HG03439 (cell line): ENCODE data around the gene BTBD7.

Experiments used
- ATAC-seq: cut with Tn5 transposase; IDR thresholded peaks from one replicate; pipeline ENCODE4 v1.9.1; 2021; ENCODE audit warnings: mild to moderate bottlenecking, moderate library complexity; ENCODE audit not compliant: unreplicated experiment

The BTBD7 gene

GRCh38 chr14:93305725-93306418 is 27.0 kb downstream of the BTBD7 start:
- ATAC-seq: no peak

DNA sequence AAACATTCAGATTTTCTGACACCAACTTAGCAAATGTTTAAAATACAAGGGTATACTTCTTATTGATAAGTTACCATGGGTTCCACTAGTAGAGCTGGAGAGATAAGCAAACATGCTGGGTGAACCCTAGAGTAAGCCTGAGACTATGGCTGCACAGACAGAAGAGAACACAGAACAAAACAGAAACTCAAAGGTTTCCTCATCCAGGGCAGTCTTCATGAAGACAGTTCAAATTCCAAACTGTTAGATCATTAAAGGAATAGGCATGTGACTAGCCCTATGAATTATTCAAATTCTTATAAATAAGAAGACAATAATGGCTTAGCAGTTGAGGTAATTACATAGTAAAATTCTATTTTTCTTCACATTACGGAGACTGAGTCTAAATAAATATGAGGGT is 28.1 kb downstream of the BTBD7 start:
- ATAC-seq: no peak

- ATAC-seq: no peak
These were observed 29.2 kb downstream of the BTBD7 start for GRCh38 chr14:93303659-93304058.

DNA sequence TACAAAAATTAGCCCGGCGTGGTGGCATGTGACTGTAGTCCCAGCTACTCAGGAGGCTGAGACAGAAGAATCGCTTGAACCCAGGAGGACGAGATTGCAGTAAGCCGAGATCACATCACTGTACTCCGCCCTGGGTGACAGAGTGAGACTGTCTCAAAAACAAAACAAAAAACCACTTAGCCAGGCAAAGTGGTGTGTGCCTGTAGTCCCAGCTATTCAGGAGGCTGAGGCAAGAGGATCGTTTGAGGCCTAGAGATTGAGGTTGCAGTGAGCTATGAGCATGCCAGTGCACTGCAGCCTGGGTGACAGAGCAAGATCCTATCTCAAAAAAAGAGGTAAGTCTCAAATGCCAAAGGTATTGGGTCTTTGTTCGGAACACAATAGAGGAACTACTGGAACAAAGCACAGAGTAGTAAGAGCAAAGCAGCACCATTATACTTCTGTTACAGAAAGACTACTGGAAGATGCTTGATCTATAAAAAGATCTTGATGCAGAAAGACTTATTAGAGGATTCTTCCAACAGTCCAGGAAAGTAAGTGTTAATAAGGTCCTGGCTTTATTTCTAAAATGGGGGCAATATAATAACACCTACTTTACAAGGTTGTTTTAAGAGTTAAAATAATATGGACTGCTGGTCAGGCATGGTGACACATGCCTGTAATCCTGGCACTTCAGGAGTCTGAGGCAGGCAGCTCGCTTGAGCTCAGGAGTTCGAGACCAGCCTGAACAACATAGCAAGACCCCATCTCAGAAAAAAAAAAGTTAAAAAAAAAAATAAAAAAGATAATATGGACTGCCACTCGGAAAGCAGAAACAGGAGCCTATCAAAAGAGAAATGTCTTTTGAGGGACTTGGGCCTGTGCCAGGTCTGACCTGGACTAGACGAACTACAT is 29.9 kb downstream of the BTBD7 start:
- ATAC-seq: no peak

- ATAC-seq: no peak
These were observed 30.9 kb downstream of the BTBD7 start for GRCh38 chr14:93301821-93302447.

GRCh38 chr14:93299866-93300265 is 33.0 kb downstream of the BTBD7 start:
- ATAC-seq: no peak

GRCh38 chr14:93299416-93299815 is 33.4 kb downstream of the BTBD7 start:
- no peak for ATAC-seq

- no peak for ATAC-seq
These were observed 37.2 kb downstream of the BTBD7 start for GRCh38 chr14:93295541-93296220.

DNA sequence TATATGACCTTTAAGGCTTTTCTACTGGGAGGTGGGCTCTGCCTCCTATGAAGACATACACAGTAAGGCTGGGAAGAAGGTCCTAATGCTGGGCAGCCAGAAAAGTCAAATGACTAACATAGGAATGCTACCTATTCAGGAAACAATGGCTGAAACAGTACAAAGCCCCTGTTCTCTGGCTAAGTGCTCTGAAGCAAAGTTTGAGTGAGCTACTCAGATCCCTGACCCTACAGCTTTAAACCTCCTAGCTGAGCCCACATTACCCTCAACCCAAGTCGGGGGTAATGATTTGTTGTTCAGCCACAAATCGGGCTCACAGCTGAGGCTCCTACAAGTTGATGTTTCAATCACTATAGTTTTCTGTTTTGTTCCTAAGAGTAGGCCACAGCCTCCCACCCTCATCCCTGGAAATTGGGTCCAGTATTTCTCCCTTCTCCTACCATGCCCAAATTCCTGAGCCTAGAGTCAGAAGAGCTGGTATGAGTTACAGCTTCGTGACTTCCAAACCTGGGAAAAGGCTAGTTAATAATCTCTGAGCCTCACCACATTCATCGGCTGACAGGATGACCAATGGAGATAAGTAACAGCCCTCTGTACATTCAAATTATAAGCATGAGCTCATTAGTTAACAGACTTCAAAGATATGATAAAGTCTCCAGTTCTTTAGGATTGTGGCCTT is 46.5 kb downstream of the BTBD7 start:
- no peak for ATAC-seq

DNA sequence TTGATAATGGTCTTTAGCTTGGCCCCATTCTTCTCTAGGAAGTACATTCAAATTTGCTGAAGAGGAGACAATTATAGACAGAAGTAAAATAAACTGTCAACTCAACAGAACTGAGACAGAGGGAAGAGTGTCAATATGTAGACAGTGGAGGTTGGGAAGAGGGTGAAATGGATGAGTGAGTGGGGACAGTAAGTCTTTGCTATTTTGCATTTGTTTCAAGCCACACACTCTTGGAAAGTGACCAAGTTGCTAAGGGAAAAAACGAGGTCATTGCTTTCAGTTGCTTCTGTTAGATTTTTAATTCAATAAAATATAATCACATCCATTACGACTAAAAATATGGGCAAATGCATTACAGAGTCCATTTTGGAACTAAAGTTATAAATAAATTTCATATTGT is 47.8 kb downstream of the BTBD7 start:
- ATAC-seq: no peak

GRCh38 chr14:93281937-93282336 is 50.9 kb downstream of the BTBD7 start:
- no peak for ATAC-seq

GRCh38 chr14:93280743-93281142 is 52.1 kb downstream of the BTBD7 start:
- ATAC-seq: no peak

- ATAC-seq: no peak
These were observed 56.7 kb downstream of the BTBD7 start for GRCh38 chr14:93276031-93276716.

DNA sequence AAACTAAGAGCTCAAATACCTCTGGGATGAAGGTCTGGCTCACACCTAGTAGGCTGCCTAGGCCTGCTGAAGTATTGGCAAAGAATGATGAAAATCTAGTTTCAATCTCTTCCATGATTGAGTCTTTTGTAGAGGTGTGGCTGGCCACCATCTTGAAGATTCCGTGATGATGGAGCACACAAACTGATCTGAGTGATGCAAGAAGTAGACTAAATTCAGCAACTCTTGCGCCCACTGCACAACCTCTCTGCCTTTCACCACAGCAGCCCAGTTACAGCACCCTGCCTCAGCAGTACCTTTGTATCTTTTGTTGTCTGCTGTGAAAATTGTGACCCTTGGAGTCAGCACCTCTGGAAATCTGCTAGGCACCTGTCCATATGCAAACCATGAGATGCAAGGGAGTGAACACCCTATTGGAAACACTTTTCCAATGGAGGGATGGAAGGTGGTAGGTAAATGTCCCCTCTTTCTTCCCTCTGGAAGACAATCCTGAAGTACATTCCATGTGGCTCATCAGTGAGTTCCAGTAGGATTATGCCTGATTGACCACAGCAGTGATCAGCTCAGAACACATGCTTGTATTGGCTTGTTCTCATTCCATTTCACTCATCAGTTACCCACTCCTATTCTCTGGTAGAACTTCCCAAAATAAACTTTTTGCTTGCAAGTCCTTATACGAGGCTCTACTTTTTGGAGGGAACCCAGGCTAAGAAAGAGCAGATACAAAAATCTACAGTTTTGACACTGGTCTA is 58.6 kb downstream of the BTBD7 start:
- no peak for ATAC-seq

GRCh38 chr14:93271111-93271510 is 61.7 kb downstream of the BTBD7 start:
- ATAC-seq: no peak

DNA sequence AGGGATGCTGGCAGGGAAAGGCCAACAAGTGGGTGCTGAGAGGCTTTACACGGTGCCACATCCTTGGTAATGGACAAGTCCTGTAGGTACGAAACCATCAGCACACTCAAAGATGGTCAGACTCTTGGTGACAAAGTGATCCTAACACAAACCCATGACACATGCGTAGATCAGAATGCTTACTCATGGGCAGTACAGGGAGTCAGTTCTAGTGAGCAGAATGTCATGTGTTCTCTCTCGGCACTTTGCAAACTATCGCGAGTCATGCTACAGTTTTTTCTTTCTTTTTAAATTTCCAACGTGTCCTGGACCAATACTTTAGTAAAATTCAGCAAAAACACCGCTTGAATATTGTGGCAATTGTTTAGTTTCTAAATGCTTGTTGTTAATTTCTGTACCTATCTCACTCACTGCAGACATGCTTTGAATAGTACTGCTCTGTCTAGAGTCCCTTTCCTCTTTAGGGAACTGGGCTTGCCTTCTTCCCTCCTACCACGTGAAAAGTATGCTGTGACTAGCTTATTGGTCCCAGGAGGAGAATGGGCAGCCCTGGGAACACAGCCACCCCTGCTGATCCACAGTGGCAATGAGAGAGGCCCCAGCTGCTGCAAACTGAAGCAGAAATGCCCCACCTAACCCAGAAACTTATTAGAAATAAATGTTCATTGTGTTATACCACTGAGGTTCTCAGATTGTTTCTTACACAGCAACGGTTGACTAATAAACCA is 63.3 kb downstream of the BTBD7 start:
- no peak for ATAC-seq

DNA sequence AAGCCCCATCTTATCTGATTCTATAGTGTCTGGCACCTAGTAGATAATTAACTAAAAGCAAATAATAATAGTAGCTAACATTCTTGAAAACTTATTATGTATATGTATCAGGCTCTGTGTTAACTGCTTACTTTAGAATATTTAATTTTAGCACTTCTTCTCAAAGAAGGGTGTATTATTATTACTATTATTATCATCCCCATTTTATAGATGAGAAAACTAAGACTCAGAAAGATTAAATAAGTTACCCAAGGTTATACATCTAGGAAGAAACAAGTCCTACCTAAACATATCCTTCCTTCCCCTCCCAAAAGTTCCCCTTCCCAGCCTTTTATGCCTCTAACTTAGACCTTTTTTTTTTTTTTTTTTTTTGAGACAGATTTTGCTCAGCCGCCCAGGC is 64.4 kb downstream of the BTBD7 start:
- no peak for ATAC-seq

DNA sequence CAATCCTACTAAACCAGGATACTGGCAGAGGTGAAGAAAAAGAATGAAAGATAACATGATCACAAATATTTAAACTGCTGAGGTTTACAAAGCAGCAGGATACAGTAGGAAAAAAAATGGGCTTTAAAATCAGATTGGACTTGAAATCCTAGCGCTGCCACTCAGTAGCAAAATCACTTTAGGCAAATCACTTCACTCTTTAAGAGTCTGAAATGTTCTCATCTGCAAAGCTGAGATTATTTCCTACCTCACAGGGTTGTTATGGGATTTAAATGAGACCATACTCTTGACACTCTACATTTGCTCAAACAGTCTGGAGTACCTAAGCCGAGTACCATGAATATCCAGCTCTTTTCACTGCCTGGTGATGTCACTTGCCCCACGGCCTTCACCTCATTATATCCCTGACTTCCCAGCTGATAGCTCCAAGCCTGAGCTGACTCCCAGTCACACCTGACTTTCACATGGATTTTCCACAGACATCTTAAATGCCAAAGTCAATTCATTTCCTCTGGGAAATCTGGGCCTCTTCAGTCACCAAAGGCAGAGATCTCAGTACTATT is 65.6 kb downstream of the BTBD7 start:
- no peak for ATAC-seq
